GM06990 (cell line): ENCODE results near the gene PTGR3.

Source experiments
- DNase-seq: peaks from one replicate; pipeline ENCODE4 v3.0.0-alpha.2; 2011; ENCODE audit not compliant: insufficient read length; ENCODE audit errors: extremely low read depth
- H3K27me3 ChIP-seq: replicated peaks from 2 replicates; pipeline ENCODE4 v1.6.0; 2011; ENCODE audit warnings: low read length; ENCODE audit not compliant: control insufficient read depth, insufficient read depth
- H3K36me3 ChIP-seq: 2 replicates; pipeline ENCODE4 v1.5.1; 2011; ENCODE audit warnings: low read length; ENCODE audit not compliant: control insufficient read depth, insufficient read depth
- H3K4me3 ChIP-seq: replicated peaks from 2 replicates; pipeline ENCODE4 v1.5.1; 2011; ENCODE audit warnings: low read depth, mild to moderate bottlenecking, control low read depth, low read length
- CTCF ChIP-seq: IDR thresholded peaks from 2 replicates; pipeline ENCODE4 v1.5.1; 2011; ENCODE audit warnings: low read length, control low read depth, mild to moderate bottlenecking, inconsistent platforms; ENCODE audit not compliant: insufficient read depth, poor library complexity, severe bottlenecking

PTGR3 gene

GRCh38 chr18:75240433-75240832 is 31.5 kb upstream of the PTGR3 start:
- Histone ChIP-seq H3K36me3 (no peaks in the 10 kb centered on the region; the same call in 1 of the 2 replicates), H3K27me3 (no peaks in the 10 kb centered on the region), H3K4me3 (no peak overlapping the region)
- no peak for TF ChIP-seq CTCF
- no peak for DNase-seq

- no peak for TF ChIP-seq CTCF
- no peaks in the 10 kb centered on the region; the same call in 1 of the 2 replicates for H3K36me3 ChIP-seq
- DNase-seq = no peak
- H3K4me3 ChIP-seq = no peak overlapping the region
- no peaks in the 10 kb centered on the region for H3K27me3 ChIP-seq
These were observed 29.8 kb upstream of the PTGR3 start for GRCh38 chr18:75238786-75239185.

- no peak overlapping the region for H3K4me3 ChIP-seq
- H3K36me3 ChIP-seq = no peaks in the 10 kb centered on the region; the same call in 1 of the 2 replicates
- H3K27me3 ChIP-seq = no peaks in the 10 kb centered on the region
- DNase-seq = no peak
- TF ChIP-seq CTCF = no peak
These were observed 29.2 kb upstream of the PTGR3 start for GRCh38 chr18:75238100-75238499.

GRCh38 chr18:75235896-75236295 is 27.0 kb upstream of the PTGR3 start:
- Histone ChIP-seq H3K4me3 (no peak overlapping the region), H3K27me3 (no peaks in the 10 kb centered on the region), H3K36me3 (no peaks in the 10 kb centered on the region; the same call in 1 of the 2 replicates)
- no peak for TF ChIP-seq CTCF
- no peak for DNase-seq

- H3K36me3 ChIP-seq = no peaks in the 10 kb centered on the region; the same call in 1 of the 2 replicates
- no peak for DNase-seq
- TF ChIP-seq CTCF = no peak
- no peak overlapping the region for H3K4me3 ChIP-seq
- H3K27me3 ChIP-seq = no peaks in the 10 kb centered on the region
These were observed 26.0 kb upstream of the PTGR3 start for GRCh38 chr18:75234901-75235300.

GRCh38 chr18:75231053-75231406 is 22.1 kb upstream of the PTGR3 start:
- no peak for DNase-seq
- Histone ChIP-seq H3K36me3 (no peaks in the 10 kb centered on the region; the same call in 1 of the 2 replicates), H3K27me3 (no peaks in the 10 kb centered on the region), H3K4me3 (no peak overlapping the region)
- no peak for TF ChIP-seq CTCF
